Heart left ventricle (tissue), 16 donors: ENCODE data around the gene GSTM3. TPM values are rescaled to one million over a fixed set of nuclear protein-coding genes. Genes with fewer than 3 reads are reported as not detected.

ENCODE experiments used
- ATAC-seq, 4 donors: fragments of 200-7000 bp; cut with Tn5 transposase; one replicate each; pipeline ENCODE4 v1.9.1; 2020 to 2022; ENCODE audit warnings: moderate library complexity in 4 of 4, mild to moderate bottlenecking in 3 of 4, moderate number of reproducible peaks in 1 of 4
- DNase-seq, 5 donors: peaks; one replicate each; pipeline ENCODE4 v3.0.0-alpha.2; 2020
- H3K27ac ChIP-seq, 12 donors: fragments of 200-600 bp; sonication (generic) in 4 of 12; one replicate each; pipeline versions ENCODE4 v1.5.0 to v1.8.0; 2016 to 2022; ENCODE audit warnings: mild to moderate bottlenecking in 2 of 12
- H3K27me3 ChIP-seq, 9 donors: fragments of 200-600 bp; sonication (generic) in 2 of 9; one replicate each; pipeline versions ENCODE4 v1.5.1 to v1.8.0; 2016 to 2022; ENCODE audit warnings: mild to moderate bottlenecking in 3 of 9
- H3K36me3 ChIP-seq, 9 donors: fragments of 200-600 bp; sonication (generic) in 2 of 9; one replicate each; pipeline versions ENCODE4 v1.5.0 to v1.8.0; 2018 to 2022; ENCODE audit warnings: mild to moderate bottlenecking in 2 of 9
- H3K4me1 ChIP-seq, 12 donors: fragments of 200-600 bp; sonication (generic) in 4 of 12; one replicate each; pipeline versions ENCODE4 v1.5.0 to v1.8.0; 2016 to 2022; ENCODE audit warnings: mild to moderate bottlenecking in 3 of 12
- H3K4me3 ChIP-seq, 12 donors: fragments of 200-600 bp; sonication (generic) in 4 of 12; one replicate each; pipeline versions ENCODE4 v1.5.0 to v1.8.0; 2017 to 2022; ENCODE audit warnings: mild to moderate bottlenecking in 9 of 12, moderate library complexity in 4 of 12
- H3K9me3 ChIP-seq, 12 donors: fragments of 200-600 bp; sonication (generic) in 4 of 12; one replicate each; pipeline versions ENCODE4 v1.5.0 to v1.8.0; 2016 to 2022; ENCODE audit warnings: mild to moderate bottlenecking in 1 of 12
- POLR2A ChIP-seq, 2 donors: fragments of 450-650 bp; IDR thresholded peaks; one replicate each; pipeline ENCODE4 v1.6.1; 2017; ENCODE audit warnings: antibody characterized with exemption in 2 of 2, mild to moderate bottlenecking in 2 of 2, moderate library complexity in 2 of 2
- WGBS, 4 donors: extraction: QIAGEN DNeasy Blood & Tissue Kit in 2 of 4; methylation state at CpG; one replicate each; pipeline versions ENCODE4 v1.1.5 to v1.1.7; 2013 to 2018; 5-methylcytosine and 5-hydroxymethylcytosine counted together
- intact Hi-C, 10 donors: fragments of 100-400 bp; cut with DNase I; formaldehyde crosslinking; loops; one replicate each; pipeline versions ENCODE4 v1.11.1 to v1.14.2; 2022
- polyA plus RNA-seq, 2 donors: library from polyadenylated mRNA; stranded (reverse); fragments of 200-250 nt; gene quantifications; one replicate each; pipeline ENCODE4 v1.2.3, GENCODE V29; 2013
- total RNA-seq, 9 donors: library from RNA; depleted of rRNA in 2 of 9; stranded (reverse); fragments of >200 nt in 2 of 9; fragmentation: NEBNext Ultra II Directional in 3 of 9; extraction: Animal tissue kit (Norgen Biotek cat#: 25700) in 3 of 9; gene quantifications; one replicate each; pipeline versions ENCODE4 v1.1.0 to v1.2.4, GENCODE V29; 2016 to 2023
- TF ChIP-seq, protein P1 (sequence below), 12 donors: fragments of 200-600 bp; sonication (generic) in 4 of 12; IDR thresholded peaks; one replicate each; pipeline versions ENCODE4 v1.5.0 to v1.8.0; 2018 to 2022; ENCODE audit warnings: antibody characterized with exemption in 12 of 12, mild to moderate bottlenecking in 5 of 12
- donor health status: ischemic (EF 13 %, LVEDD 7.1; RV severe dilation, severe dysfunction).
- donor health status: healthy with polysubstance abuse.
- donor health status: DM: no; HTN: yes; CAD: no.
- donor health status: DM: no; HTN: no; CAD: no.
- donor health status: ischemic (EF 25% LVEDD 6.9; RV normal size, moderate dysfunction).
- donor health status: ischemic (EF 25% LVEDD 5.7; RV mildly dilated, moderate dysfunction).
- donor health status: healthy.
- donor health status: DM: yes; HTN: yes; CAD: no.
- donor health status: ischemic (EF 35%, LVEDD 5.7; RV mildly dilated, moderate dysfunction).
- donor health status: nonischemic (EF 11% LVEDD 7.7; RV severe dilation, severe dysfunction).
- donor health status: DM: yes; HTN: yes; CAD: no.
- donor health status: PGD.
- donor health status: ischemic (EF 29% LVEDD 5.4; RV normal size, mild dysfunction).
- donor health status: nonischemic (EF 23%, LVEDD 6.1; RV moderate dilation, normal function).

GSTM3 gene
- total and polyA plus RNA-seq, 11 donors, result 52.3 to 237 (median 91.5) TPM

DNA sequence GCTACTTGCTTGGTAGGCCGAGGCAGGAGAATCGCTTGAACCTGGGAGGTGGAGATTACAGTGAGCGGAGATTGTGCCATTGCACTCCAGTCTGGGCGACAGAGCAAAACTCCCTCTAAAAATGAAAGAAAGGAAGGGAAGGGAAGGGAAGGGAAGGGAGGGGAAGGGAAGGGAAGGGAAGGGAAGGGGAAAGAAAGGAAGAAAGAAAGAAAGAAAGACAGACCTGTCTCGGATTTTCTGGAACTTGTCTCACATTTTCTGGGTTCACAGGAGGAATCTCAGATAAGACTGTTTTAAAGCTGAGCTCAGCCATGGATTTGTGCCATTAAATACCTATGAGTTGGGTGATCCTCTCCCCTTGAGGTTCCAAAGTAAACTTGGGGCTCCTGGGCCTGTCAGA lies 15.9 kb downstream of the GSTM3 start:
- no peaks in the 10 kb centered on the region for H3K36me3 ChIP-seq
- WGBS, 4 donors, result 72 to 93% (median 85%) methylated on average over 5 of the region's 5 CpGs
- ATAC-seq, result no peak
- DNase-seq, result no peak
- H3K27ac ChIP-seq, result no peak overlapping the region
- TF ChIP-seq, protein P1, sequence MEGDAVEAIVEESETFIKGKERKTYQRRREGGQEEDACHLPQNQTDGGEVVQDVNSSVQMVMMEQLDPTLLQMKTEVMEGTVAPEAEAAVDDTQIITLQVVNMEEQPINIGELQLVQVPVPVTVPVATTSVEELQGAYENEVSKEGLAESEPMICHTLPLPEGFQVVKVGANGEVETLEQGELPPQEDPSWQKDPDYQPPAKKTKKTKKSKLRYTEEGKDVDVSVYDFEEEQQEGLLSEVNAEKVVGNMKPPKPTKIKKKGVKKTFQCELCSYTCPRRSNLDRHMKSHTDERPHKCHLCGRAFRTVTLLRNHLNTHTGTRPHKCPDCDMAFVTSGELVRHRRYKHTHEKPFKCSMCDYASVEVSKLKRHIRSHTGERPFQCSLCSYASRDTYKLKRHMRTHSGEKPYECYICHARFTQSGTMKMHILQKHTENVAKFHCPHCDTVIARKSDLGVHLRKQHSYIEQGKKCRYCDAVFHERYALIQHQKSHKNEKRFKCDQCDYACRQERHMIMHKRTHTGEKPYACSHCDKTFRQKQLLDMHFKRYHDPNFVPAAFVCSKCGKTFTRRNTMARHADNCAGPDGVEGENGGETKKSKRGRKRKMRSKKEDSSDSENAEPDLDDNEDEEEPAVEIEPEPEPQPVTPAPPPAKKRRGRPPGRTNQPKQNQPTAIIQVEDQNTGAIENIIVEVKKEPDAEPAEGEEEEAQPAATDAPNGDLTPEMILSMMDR (IDR thresholded peaks at IDR 0.05), result no peak
- no peak for TF ChIP-seq POLR2A (IDR thresholded peaks at IDR 0.05)
- H3K9me3 ChIP-seq, result no peaks in the 10 kb centered on the region
- no peak overlapping the region for H3K4me3 ChIP-seq
- intact Hi-C loops, result loop anchor here in 1 of 10 donors (10.0 kb wide), 1 partner anchor 50 kb away; no protein-coding TSS in a partner anchor
- no peaks in the 10 kb centered on the region for H3K4me1 ChIP-seq
- no peaks in the 10 kb centered on the region for H3K27me3 ChIP-seq

DNA sequence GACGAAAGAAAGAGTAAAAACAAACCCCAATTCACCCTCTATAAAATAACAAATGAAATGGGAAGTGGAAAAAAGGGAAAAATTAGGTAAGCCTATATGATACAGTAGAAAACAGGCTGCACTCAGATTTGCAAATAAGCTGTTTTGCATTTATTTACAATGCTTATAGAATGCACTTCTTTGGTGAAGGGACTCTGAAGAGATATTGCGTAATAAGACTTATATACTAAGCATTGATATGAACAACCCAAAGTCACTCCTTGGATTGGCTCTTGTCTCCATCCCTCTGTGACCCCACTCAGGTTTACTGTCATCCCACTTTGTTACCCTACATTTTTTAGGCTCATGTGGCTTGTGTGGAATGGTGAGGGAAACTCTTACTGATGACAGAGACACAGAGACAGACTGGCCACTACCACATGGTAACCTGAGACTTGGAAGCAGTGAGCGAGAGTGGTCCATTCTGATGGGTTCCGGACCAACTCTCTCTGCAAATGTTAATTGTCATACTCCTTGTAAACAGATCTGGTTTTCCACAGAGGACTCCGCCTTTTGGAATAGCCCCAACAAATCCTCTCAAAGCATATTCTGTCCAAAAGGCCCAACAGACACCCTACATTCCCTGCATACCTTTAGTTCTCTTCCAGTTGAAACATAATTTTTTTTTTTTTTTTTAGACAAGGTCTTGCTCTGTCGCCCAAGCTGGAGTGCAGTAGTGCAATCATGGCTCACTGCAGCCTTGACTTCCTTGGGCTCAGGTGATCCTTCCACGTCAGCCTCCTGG lies 17.7 kb downstream of the GSTM3 start:
- 82 to 92% (median 89%) methylated on average over 7 of the region's 7 CpGs for WGBS, 4 donors
- no peak for ATAC-seq
- intact Hi-C loops, result loop anchor here in 1 of 10 donors (10.0 kb wide), 1 partner anchor 48 kb away; no protein-coding TSS in a partner anchor

DNA sequence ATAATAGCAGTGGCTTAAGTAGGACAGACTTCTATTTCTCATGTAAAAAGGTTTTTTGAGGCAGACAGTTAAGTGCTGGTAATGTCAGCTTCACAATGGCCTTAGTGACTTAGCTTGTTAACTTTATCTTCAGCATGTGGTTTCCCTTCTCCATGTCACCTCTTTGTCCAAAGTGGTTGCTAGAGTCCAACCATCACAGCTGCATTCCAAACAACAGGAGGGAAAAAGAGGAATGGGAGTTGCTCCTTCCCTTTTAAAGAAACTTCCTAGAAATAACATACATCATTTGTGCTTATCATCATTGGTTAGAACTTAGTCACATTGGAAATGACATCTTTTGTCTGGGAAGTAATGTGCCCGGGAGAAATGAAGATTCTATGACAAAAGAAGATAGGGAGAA lies 18.9 kb downstream of the GSTM3 start:
- Histone ChIP-seq H3K27ac (no peak overlapping the region), H3K36me3 (no peaks in the 10 kb centered on the region), H3K4me1 (peaks cover 0 to 6% (median 0%) of the 10 kb centered on the region in 12 donors), H3K4me3 (no peak overlapping the region), H3K27me3 (no peaks in the 10 kb centered on the region), H3K9me3 (no peaks in the 10 kb centered on the region)
- intact Hi-C loops, result loop anchor here in 1 of 10 donors (10.0 kb wide), 1 partner anchor 47 kb away; no protein-coding TSS in a partner anchor
- no peak for ATAC-seq
- 91 to 95% (median 93%) methylated on average over 1 of the region's 1 CpG for WGBS, 4 donors
- no peak for TF ChIP-seq POLR2A (IDR thresholded peaks at IDR 0.05)
- TF ChIP-seq, protein P1 (IDR thresholded peaks at IDR 0.05), result no peak
- no peak for DNase-seq

More for the DNA sequence above, 17.7 kb downstream of the GSTM3 start:
- DNase-seq, result no peak
- H3K9me3 ChIP-seq, result no peaks in the 10 kb centered on the region
- H3K27me3 ChIP-seq, result no peaks in the 10 kb centered on the region
- H3K36me3 ChIP-seq, result no peaks in the 10 kb centered on the region
- H3K4me1 ChIP-seq, result peaks cover 0 to 6% (median 0%) of the 10 kb centered on the region in 12 donors
- no peak overlapping the region for H3K4me3 ChIP-seq
- H3K27ac ChIP-seq, result no peak overlapping the region
- TF ChIP-seq POLR2A (IDR thresholded peaks at IDR 0.05), result no peak
- TF ChIP-seq, protein P1 (IDR thresholded peaks at IDR 0.05), result no peak

DNA sequence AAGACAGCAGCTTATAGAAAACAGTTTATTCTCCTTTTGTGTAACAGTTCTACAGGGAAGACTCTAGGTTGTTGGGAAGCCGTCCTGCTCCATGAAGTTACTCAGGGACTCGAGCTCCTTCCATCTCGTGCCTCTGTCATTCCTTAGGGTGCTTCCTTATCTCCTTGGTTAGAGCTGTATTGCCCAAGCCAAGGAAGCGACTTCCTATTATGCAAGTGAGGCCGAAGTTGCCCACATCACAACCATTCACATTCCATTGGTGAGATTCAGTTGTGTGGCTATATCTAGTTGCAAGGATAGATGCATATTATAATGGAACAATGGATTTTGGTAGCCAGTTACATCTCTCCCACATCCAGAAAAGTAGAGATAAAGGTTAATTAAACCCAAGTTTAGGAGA lies 19.8 kb downstream of the GSTM3 start:
- DNase-seq, result no peak
- ATAC-seq, result no peak
- TF ChIP-seq, protein P1 (IDR thresholded peaks at IDR 0.05), result no peak
- TF ChIP-seq POLR2A (IDR thresholded peaks at IDR 0.05), result no peak
- peaks cover 0 to 8% (median 0%) of the 10 kb centered on the region in 12 donors for H3K4me1 ChIP-seq
- 79 to 88% (median 85%) methylated on average over 5 of the region's 5 CpGs for WGBS, 4 donors
- H3K9me3 ChIP-seq, result no peaks in the 10 kb centered on the region
- no peaks in the 10 kb centered on the region for H3K27me3 ChIP-seq
- intact Hi-C loops, result loop anchor here in 1 of 10 donors (10.0 kb wide), 1 partner anchor 46 kb away; no protein-coding TSS in a partner anchor
- no peaks in the 10 kb centered on the region for H3K36me3 ChIP-seq
- no peak overlapping the region for H3K4me3 ChIP-seq
- no peak overlapping the region for H3K27ac ChIP-seq
